PC-3 (cell line): ENCODE data around the gene ADCY10.

Experiments used
- CTCF ChIP-seq: fragments of 300-600 bp; sonication (generic); conservative IDR thresholded peaks from 2 replicates; pipeline ENCODE4 v1.5.1; 2017; ENCODE audit warnings: antibody characterized with exemption, low read depth, mild to moderate bottlenecking, low read length
- EZH2 ChIP-seq: fragments of 300-600 bp; sonication (generic); IDR thresholded peaks from one replicate; pipeline ENCODE4 v1.6.1; 2017; ENCODE audit warnings: antibody characterized with exemption, mild to moderate bottlenecking, low read length; ENCODE audit not compliant: unreplicated experiment

- no peak for TF ChIP-seq CTCF
- TF ChIP-seq EZH2 = no peak
These were observed 115.0 kb downstream of the ADCY10 start for GRCh38 chr1:167798952-167799351.
